Mucosa of rectum (tissue), 2 donors: ENCODE measurements around the gene USB1.
A peak's percentile ranks its signal among the peaks of the same experiment; 100 is the strongest.

Experiments used
- H3K27ac ChIP-seq, 2 donors: one replicate each; pipeline ENCODE4 v1.7.0; 2013; ENCODE audit warnings: inconsistent platforms in 2 of 2, low read depth in 2 of 2, low read length in 2 of 2
- H3K27me3 ChIP-seq, 2 donors: one replicate each; pipeline ENCODE4 v1.7.0; 2013; ENCODE audit warnings: low read length in 2 of 2; ENCODE audit not compliant: control insufficient read depth in 2 of 2, insufficient read depth in 2 of 2
- H3K36me3 ChIP-seq, 2 donors: one replicate each; pipeline ENCODE4 v1.7.0; 2013; ENCODE audit warnings: low read length in 2 of 2; ENCODE audit not compliant: control insufficient read depth in 2 of 2, insufficient read depth in 2 of 2
- H3K4me1 ChIP-seq, 2 donors: one replicate each; pipeline ENCODE4 v1.7.0; 2013; ENCODE audit warnings: low read length in 2 of 2, mild to moderate bottlenecking in 1 of 2; ENCODE audit not compliant: control insufficient read depth in 2 of 2, insufficient read depth in 2 of 2
- H3K4me3 ChIP-seq, 2 donors: one replicate each; pipeline ENCODE4 v1.7.0; 2013; ENCODE audit warnings: low read length in 2 of 2
- H3K9ac ChIP-seq, 2 donors: one replicate each; pipeline ENCODE4 v1.7.0; 2013; ENCODE audit warnings: low read length in 2 of 2, low read depth in 1 of 2, mild to moderate bottlenecking in 1 of 2
- H3K9me3 ChIP-seq, 2 donors: one replicate each; pipeline ENCODE4 v1.7.0; 2013; ENCODE audit warnings: low read length in 2 of 2; ENCODE audit not compliant: control insufficient read depth in 2 of 2
- donor health status: healthy.
- donor health status: Normal muscosa, but diverticular disease.

USB1 gene

DNA sequence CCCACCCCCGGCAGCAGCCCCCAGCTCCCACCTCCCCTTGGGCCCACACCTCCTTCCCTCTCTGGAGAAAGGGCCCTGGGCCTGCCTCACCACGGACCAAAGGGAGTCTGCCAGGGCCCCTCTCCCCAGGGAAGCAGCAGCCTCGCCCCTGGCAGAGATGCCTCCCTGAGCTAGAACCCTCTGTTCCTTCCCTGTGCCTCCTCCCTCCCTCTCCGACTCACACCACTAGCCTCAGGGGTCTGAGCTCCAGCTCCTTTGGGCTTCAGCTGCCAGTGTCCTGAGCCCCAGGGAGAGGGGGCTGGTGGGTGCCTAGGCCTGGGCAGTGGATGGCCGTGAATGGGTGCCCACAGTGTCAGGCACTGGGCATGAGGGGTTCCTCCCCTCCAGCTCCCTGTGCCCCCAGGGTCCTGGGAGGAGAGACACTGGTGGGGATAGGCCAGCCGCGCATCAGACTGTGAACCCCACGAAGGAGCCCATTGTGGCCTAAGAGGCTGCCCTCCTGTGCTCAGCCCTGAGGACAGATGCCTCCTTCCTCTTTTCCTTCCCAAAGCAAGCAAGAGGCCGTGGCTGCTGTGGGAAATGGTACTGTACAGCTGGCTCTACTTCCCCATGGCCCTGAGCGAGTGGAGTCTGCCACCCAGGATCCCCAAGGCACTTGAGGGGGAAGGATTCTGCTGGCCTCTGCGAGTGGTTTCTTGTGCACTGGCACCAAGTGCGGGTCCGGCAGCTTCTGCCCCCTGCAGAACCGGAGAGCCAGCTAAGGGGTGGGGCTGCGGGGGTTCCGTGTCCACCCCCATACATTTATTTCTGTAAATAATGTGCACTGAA lies 45.1 kb downstream of the USB1 start:
- peaks cover 18 to 25% of the 10 kb centered on the region in 2 donors for H3K36me3 ChIP-seq
- peaks cover 10 to 11% of the 10 kb centered on the region in 2 donors for H3K4me1 ChIP-seq
- H3K27ac ChIP-seq, result peak overlapping the region in 1 of 2 donors; percentile 32
- H3K27me3 ChIP-seq, result no peaks in the 10 kb centered on the region
- no peak overlapping the region for H3K4me3 ChIP-seq
- no peak overlapping the region for H3K9ac ChIP-seq
- H3K9me3 ChIP-seq, result no peaks in the 10 kb centered on the region

- Histone ChIP-seq H3K9me3 (no peaks in the 10 kb centered on the region), H3K4me3 (no peak overlapping the region), H3K9ac (peak overlapping the region in 1 of 2 donors; percentile 23), H3K27ac (peak overlapping the region in 1 of 2 donors; percentile 32), H3K36me3 (peaks cover 16 to 23% of the 10 kb centered on the region in 2 donors), H3K27me3 (no peaks in the 10 kb centered on the region), H3K4me1 (peaks cover 10 to 11% of the 10 kb centered on the region in 2 donors)
These were observed 45.7 kb downstream of the USB1 start for GRCh38 chr16:58046936-58047335.

DNA sequence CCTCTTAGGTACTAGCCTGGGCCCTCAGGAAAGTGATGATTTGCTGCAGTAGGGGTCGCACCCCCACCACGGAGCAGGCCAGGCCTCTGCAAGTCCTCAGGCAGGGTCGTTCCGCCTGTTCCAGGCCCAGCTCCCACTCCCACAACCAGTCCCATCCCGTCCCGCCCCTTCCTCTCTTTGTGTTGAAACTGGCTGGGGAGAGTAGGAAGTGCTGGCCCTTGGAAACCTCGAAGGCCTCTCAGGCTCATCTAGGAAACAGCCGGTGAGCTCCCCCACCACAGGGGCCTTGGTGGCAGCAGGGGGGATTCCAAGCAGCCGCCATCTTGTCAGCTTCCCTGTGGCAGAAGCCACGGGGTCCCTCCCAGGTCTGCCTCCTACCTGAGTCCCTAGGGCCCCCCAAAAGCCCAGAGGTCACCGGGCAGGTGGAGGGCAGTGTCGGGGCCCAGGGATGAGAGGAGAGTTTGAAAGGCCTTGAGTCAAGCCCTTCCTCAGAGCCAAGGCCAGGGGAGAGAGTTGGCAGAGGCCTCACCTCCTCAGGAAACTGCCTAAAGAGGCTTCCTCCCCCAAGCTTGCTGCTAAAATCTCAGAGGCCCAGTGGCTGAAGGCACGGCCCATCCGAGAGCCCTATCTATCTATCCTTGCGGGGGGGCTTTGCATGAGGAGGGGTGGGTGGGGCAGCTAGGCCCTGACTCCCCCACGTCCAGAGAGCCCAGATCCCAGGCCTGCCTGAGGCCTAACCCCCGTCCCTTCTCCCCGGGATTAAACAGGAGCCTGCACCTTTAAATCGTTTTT lies 46.5 kb downstream of the USB1 start:
- H3K9me3 ChIP-seq, result no peaks in the 10 kb centered on the region
- no peak overlapping the region for H3K27ac ChIP-seq
- H3K4me3 ChIP-seq, result no peak overlapping the region
- H3K4me1 ChIP-seq, result peaks cover 10 to 11% of the 10 kb centered on the region in 2 donors
- peaks cover 10 to 15% of the 10 kb centered on the region in 2 donors for H3K36me3 ChIP-seq
- H3K9ac ChIP-seq, result peak overlapping the region in 1 of 2 donors; percentile 23
- H3K27me3 ChIP-seq, result no peaks in the 10 kb centered on the region

DNA sequence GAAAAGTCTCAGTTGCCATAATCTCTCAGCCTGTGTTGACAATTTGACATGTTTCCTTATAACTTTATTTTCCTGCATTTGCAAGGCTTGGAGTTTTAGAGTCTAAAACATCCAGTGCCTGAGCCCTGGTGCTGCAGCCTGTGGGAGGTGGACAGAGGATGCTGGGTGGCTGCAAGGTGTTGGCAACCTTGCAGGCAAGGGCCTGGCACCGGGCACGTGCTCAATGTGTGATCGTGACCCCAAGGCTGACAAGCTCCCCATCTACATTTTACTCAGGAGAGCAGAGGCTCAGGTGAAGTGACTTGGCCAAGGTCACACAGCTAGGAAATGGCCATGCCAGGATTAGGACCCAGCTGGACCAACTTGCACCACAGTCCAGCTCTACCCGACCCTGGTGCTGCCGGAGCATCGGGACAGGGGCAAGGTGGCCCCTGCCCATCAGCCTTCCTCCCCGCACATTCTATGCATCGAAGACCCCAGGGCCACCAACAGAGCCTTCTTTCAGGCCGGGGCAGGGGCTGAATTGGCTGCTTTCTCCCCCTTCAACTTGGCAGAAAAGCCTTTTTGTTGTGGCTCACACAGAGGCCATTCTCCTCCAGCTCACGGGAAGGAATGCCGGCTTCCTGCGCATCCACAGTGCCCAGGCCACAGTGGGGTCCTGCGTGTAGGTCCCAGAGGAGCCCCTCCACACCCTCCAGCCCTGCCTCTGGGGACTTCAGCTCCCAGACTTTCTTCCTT lies 47.5 kb downstream of the USB1 start:
- Histone ChIP-seq H3K9me3 (no peaks in the 10 kb centered on the region), H3K27ac (no peak overlapping the region)

GRCh38 chr16:58049232-58050185 lies 48.3 kb downstream of the USB1 start:
- no peak overlapping the region for H3K4me3 ChIP-seq
- peaks cover 1 to 2% of the 10 kb centered on the region in 2 donors for H3K36me3 ChIP-seq
- peaks cover 10 to 11% of the 10 kb centered on the region in 2 donors for H3K4me1 ChIP-seq
- no peaks in the 10 kb centered on the region for H3K27me3 ChIP-seq
- H3K9ac ChIP-seq, result no peak overlapping the region
- H3K27ac ChIP-seq, result no peak overlapping the region
- H3K9me3 ChIP-seq, result no peaks in the 10 kb centered on the region

More for the DNA sequence above, 47.5 kb downstream of the USB1 start:
- no peaks in the 10 kb centered on the region for H3K27me3 ChIP-seq
- peaks cover 10 to 11% of the 10 kb centered on the region in 2 donors for H3K4me1 ChIP-seq
- H3K36me3 ChIP-seq, result peaks cover 7% of the 10 kb centered on the region in 2 donors
- no peak overlapping the region for H3K4me3 ChIP-seq
- no peak overlapping the region for H3K9ac ChIP-seq

DNA sequence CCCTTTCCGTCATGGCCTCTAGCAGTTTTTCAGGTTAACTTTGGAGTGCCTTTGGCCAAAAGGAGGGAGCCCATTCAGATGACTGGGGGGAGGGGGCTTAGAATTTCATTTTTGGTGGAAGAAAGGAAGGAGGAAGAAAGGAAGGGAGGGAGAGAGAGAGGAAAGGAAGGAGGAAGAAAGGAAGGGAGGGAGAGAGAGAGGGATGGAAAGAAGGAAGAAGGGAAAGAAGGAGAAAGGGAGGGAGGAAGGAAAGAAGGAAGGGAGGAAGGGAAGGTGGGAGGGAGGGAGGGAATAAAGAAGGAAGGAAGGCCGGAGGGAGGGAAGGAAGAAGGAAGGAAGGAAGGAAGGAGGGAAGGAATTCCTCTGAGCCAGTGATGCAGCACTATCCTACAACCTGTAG lies 50.1 kb downstream of the USB1 start:
- no peaks in the 10 kb centered on the region for H3K27me3 ChIP-seq
- H3K36me3 ChIP-seq, result no peaks in the 10 kb centered on the region
- H3K9ac ChIP-seq, result no peak overlapping the region
- peaks cover 10 to 11% of the 10 kb centered on the region in 2 donors for H3K4me1 ChIP-seq
- H3K27ac ChIP-seq, result no peak overlapping the region
- no peak overlapping the region for H3K4me3 ChIP-seq
- no peaks in the 10 kb centered on the region for H3K9me3 ChIP-seq

DNA sequence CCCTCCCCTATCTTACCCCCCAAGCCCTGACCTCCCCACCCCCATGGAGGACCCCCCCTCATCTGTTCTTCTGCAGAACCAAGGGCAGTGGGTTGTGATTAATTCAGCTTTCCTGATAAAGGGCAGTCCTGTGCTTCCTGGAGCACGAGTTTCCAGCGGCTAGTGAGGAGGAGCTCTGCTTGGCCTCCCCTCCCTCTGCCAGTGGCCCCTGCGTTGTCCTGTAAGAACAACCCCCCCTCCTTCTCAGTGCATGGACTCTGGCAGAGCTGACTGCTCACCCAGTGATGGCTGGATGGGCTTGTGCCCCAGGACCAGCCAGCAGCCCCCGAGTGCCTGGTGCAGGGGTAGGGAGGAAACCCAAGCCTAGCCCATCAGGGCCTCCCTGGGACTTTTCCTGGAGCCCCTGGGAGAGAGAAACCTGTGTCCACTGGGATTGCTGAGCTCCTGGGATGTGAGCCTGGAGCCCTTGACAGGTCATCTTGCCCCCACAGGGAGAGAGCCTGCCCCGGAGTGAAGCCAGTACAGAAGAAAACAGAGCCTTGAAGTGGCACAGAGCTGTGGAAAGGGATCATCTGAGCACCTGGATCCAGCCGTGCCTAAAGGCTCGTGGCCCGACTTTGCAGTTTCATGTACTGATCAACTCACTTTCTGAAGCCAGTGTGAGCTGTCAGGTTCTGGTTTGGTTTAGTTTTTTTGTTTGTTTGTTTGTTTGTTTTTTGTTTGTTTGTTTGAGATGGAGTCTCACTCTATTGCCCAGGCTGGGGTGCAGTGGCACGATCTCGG lies 50.8 kb downstream of the USB1 start:
- H3K27ac ChIP-seq, result no peak overlapping the region
- H3K4me1 ChIP-seq, result peaks cover 5 to 6% of the 10 kb centered on the region in 2 donors

GRCh38 chr16:58053682-58054005 lies 52.4 kb downstream of the USB1 start:
- no peaks in the 10 kb centered on the region for H3K27me3 ChIP-seq
- H3K27ac ChIP-seq, result no peak overlapping the region

More for the DNA sequence above, 50.8 kb downstream of the USB1 start:
- Histone ChIP-seq H3K4me3 (no peak overlapping the region), H3K9ac (no peak overlapping the region), H3K27me3 (no peaks in the 10 kb centered on the region), H3K36me3 (no peaks in the 10 kb centered on the region), H3K9me3 (no peaks in the 10 kb centered on the region)

GRCh38 chr16:58054289-58054688 lies 53.1 kb downstream of the USB1 start:
- H3K36me3 ChIP-seq, result no peaks in the 10 kb centered on the region
- no peak overlapping the region for H3K27ac ChIP-seq
- H3K9ac ChIP-seq, result no peak overlapping the region
- H3K4me1 ChIP-seq, result no peaks in the 10 kb centered on the region
- no peaks in the 10 kb centered on the region for H3K27me3 ChIP-seq
- H3K4me3 ChIP-seq, result no peak overlapping the region
- H3K9me3 ChIP-seq, result no peaks in the 10 kb centered on the region

More at GRCh38 chr16:58053682-58054005, 52.4 kb downstream of the USB1 start:
- no peaks in the 10 kb centered on the region for H3K36me3 ChIP-seq
- no peaks in the 10 kb centered on the region for H3K4me1 ChIP-seq
- no peak overlapping the region for H3K4me3 ChIP-seq
- H3K9ac ChIP-seq, result no peak overlapping the region
- H3K9me3 ChIP-seq, result no peaks in the 10 kb centered on the region
